Measurements from ENCODE around the gene PICALM. TPM values are rescaled to one million over a fixed set of nuclear protein-coding genes. Genes with fewer than 3 reads are reported as not detected.
A peak's percentile ranks its signal among the peaks of the same experiment; 100 is the strongest.

PICALM gene
- total and polyA plus RNA-seq, 2 of the 4 experiments (the other 2 are of a cell fraction), result 235 to 453 TPM

- Histone ChIP-seq H3K27me3 (ENCODE audit: control insufficient read depth, insufficient read depth, low read length) (no peaks in the 10 kb centered on the region), H2BK15ac (ENCODE audit: low read depth, low read length) (no peak overlapping the region), H3K79me1 (ENCODE audit: low read depth in 1 of 2, low read length in 2 of 2) (peaks cover 7 to 33% of the 10 kb centered on the region in 2 experiments; a peak in 2 of 4 replicates), H2AFZ (replicated peaks; ENCODE audit: low read length, poor library complexity) (no peak overlapping the region), H4K20me1 (ENCODE audit: insufficient read depth, low read length) (0 out of 2 replicates have a peak, but pooled peaks cover 5% of the 10 kb centered on the region), H3K14ac (replicated peaks; ENCODE audit: low read depth, low read length) (no peak overlapping the region), H3K9me3 (ENCODE audit: control insufficient read depth, insufficient read depth, low read length) (no peaks in the 10 kb centered on the region), H3K36me3 (ENCODE audit: control insufficient read depth, insufficient read depth, low read length) (peaks cover 29% of the 10 kb centered on the region), H4K5ac (ENCODE audit: low read depth, low read length) (no peak overlapping the region), H3K4me1 (ENCODE audit: control insufficient read depth, insufficient read depth, low read length) (no peaks in the 10 kb centered on the region), H2AK9ac (replicated peaks; ENCODE audit: low read depth, low read length, poor library complexity) (no peak overlapping the region), H3K56ac (ENCODE audit: extremely low read depth, insufficient read depth, low read length) (no peak overlapping the region), H4K91ac (ENCODE audit: insufficient read depth, low read depth, low read length) (no peak overlapping the region), H3K9me1 (ENCODE audit: insufficient read depth, low read length) (no peaks in the 10 kb centered on the region), H3K23ac (ENCODE audit: low read depth, low read length) (no peak overlapping the region), H2BK120ac (ENCODE audit: low read depth, low read length) (no peak overlapping the region), H2BK5ac (ENCODE audit: low read depth, low read length, poor library complexity, severe bottlenecking) (no peak overlapping the region), H3K4me3 (ENCODE audit: insufficient read depth, low read depth, low read length) (no peak overlapping the region), H3K4ac (ENCODE audit: low read depth, low read length) (no peak overlapping the region), H4K8ac (ENCODE audit: low read depth in 2 of 2, low read length in 2 of 2) (no peak overlapping the region), H2AK5ac (ENCODE audit: low read depth, low read length) (no peak overlapping the region), H3K27ac (ENCODE audit: insufficient read depth, low read length) (no peak overlapping the region), H2BK20ac (ENCODE audit: low read depth, low read length) (no peak overlapping the region), H3K9ac (ENCODE audit: low read depth, low read length) (no peak overlapping the region), H3K4me2 (ENCODE audit: low read depth, low read length) (no peak overlapping the region), H3K18ac (ENCODE audit: low read depth, low read length) (no peak overlapping the region)
- no TSS peak for BruUV-seq (replicated peaks)
- no CpG with 5 or more reads among the region's 2 CpGs for WGBS, 2 experiments (ENCODE audit: extremely low coverage in 2 of 2, insufficient read length in 1 of 2)
- TF ChIP-seq MAFK (IDR thresholded peaks at IDR 0.05; ENCODE audit: low read depth, low read length) (peak; percentile 58), CHD1 (IDR thresholded peaks at IDR 0.05; ENCODE audit: low read depth, low read length) (no peak)
- TF ChIP-seq, protein P1, sequence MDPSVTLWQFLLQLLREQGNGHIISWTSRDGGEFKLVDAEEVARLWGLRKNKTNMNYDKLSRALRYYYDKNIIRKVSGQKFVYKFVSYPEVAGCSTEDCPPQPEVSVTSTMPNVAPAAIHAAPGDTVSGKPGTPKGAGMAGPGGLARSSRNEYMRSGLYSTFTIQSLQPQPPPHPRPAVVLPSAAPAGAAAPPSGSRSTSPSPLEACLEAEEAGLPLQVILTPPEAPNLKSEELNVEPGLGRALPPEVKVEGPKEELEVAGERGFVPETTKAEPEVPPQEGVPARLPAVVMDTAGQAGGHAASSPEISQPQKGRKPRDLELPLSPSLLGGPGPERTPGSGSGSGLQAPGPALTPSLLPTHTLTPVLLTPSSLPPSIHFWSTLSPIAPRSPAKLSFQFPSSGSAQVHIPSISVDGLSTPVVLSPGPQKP (IDR thresholded peaks at IDR 0.05; ENCODE audit: borderline replicate concordance, low read depth, low read length), result no peak
- dilution Hi-C loops (cut with HindIII; ENCODE audit: low sequenced_read_pairs, unreplicated experiment) (no loop called here), intact Hi-C loops (cut with micrococcal nuclease) (no loop called here), in situ Hi-C loops (cut with MboI; ENCODE audit: low sequenced_read_pairs) (no loop called here)
- ChIA-PET POLR2A (ENCODE audit: unreplicated experiment) (interaction anchor here (0.6 kb wide), 1 partner anchor 306 kb away, joined by 4 read pairs; the partner anchor contains the start of gene CCDC89), CTCF (no interaction called here)
- no peak for ATAC-seq (ENCODE audit: low read depth)
- no peak for DNase-seq
Measured at GRCh38 chr11:85991508-85991907, 77.4 kb downstream of the PICALM start.

Measured in IMR-90 (cell line).